Measurements from ENCODE around the gene MYH4. TPM values are rescaled to one million over a fixed set of nuclear protein-coding genes. Genes with fewer than 3 reads are reported as not detected.

MYH4 gene
- total and polyA plus RNA-seq, 4 donors, result 0.19 TPM; not detected in 3

- Histone ChIP-seq H3K4me3 (ENCODE audit: low read depth in 1 of 3, low read length in 3 of 3) (no peak overlapping the region), H3K9me3 (ENCODE audit: control insufficient read depth in 4 of 4, low read length in 3 of 4) (no peaks in the 10 kb centered on the region), H3K27me3 (ENCODE audit: control insufficient read depth in 4 of 4, insufficient read depth in 4 of 4, low read length in 3 of 4) (no peaks in the 10 kb centered on the region), H3K4me1 (ENCODE audit: control insufficient read depth in 4 of 4, insufficient read depth in 4 of 4, low read length in 3 of 4) (no peaks in the 10 kb centered on the region), H3K9ac (ENCODE audit: low read depth in 1 of 2, low read length in 2 of 2) (no peak overlapping the region), H3K27ac (ENCODE audit: low read depth in 1 of 2, low read length in 2 of 2) (no peak overlapping the region), H3K36me3 (ENCODE audit: control insufficient read depth in 4 of 4, insufficient read depth in 3 of 4, low read depth in 1 of 4, low read length in 3 of 4) (no peaks in the 10 kb centered on the region)
- WGBS, result 76% methylated on average over 4 of the region's 4 CpGs
- DNase-seq (ENCODE audit: low spot score), result no peak
- TF ChIP-seq YY1 (IDR thresholded peaks at IDR 0.05) (no peak), JUND (IDR thresholded peaks at IDR 0.05) (no peak), ZBTB33 (IDR thresholded peaks at IDR 0.05) (no peak), ATF3 (IDR thresholded peaks at IDR 0.05) (no peak)
Measured at GRCh38 chr17:10415161-10415560, 54.2 kb downstream of the MYH4 start.

- no peaks in the 10 kb centered on the region for H3K4me1 ChIP-seq (ENCODE audit: control insufficient read depth in 4 of 4, insufficient read depth in 4 of 4, low read length in 3 of 4)
- H3K36me3 ChIP-seq (ENCODE audit: control insufficient read depth in 4 of 4, insufficient read depth in 3 of 4, low read depth in 1 of 4, low read length in 3 of 4), result no peaks in the 10 kb centered on the region
- H3K27ac ChIP-seq (ENCODE audit: low read depth in 1 of 2, low read length in 2 of 2), result no peak overlapping the region
- H3K27me3 ChIP-seq (ENCODE audit: control insufficient read depth in 4 of 4, insufficient read depth in 4 of 4, low read length in 3 of 4), result no peaks in the 10 kb centered on the region
- no peak for DNase-seq (ENCODE audit: low spot score)
- no peak overlapping the region for H3K4me3 ChIP-seq (ENCODE audit: low read depth in 1 of 3, low read length in 3 of 3)
- no peak for TF ChIP-seq CTCF (IDR thresholded peaks at IDR 0.05; ENCODE audit: low read depth, low read length, missing input control)
- no peak overlapping the region for H3K9ac ChIP-seq (ENCODE audit: low read depth in 1 of 2, low read length in 2 of 2)
- no peaks in the 10 kb centered on the region for H3K9me3 ChIP-seq (ENCODE audit: control insufficient read depth in 4 of 4, low read length in 3 of 4)
Measured at GRCh38 chr17:10403589-10403988, 65.8 kb downstream of the MYH4 start.

- Histone ChIP-seq H3K4me1 (ENCODE audit: control insufficient read depth in 4 of 4, insufficient read depth in 4 of 4, low read length in 3 of 4) (no peaks in the 10 kb centered on the region), H3K9me3 (ENCODE audit: control insufficient read depth in 4 of 4, low read length in 3 of 4) (no peaks in the 10 kb centered on the region), H3K27ac (ENCODE audit: low read depth in 1 of 2, low read length in 2 of 2) (no peak overlapping the region), H3K4me3 (ENCODE audit: low read depth in 1 of 3, low read length in 3 of 3) (no peak overlapping the region), H3K27me3 (ENCODE audit: control insufficient read depth in 4 of 4, insufficient read depth in 4 of 4, low read length in 3 of 4) (no peaks in the 10 kb centered on the region), H3K36me3 (ENCODE audit: control insufficient read depth in 4 of 4, insufficient read depth in 3 of 4, low read depth in 1 of 4, low read length in 3 of 4) (no peaks in the 10 kb centered on the region), H3K9ac (ENCODE audit: low read depth in 1 of 2, low read length in 2 of 2) (no peak overlapping the region)
- 78% methylated on average over 9 of the region's 9 CpGs for WGBS
- TF ChIP-seq RXRA (IDR thresholded peaks at IDR 0.05) (no peak), HNF4A (conservative IDR thresholded peaks at IDR 0.05) (no peak), HNF4G (IDR thresholded peaks at IDR 0.05) (no peak), MAX (IDR thresholded peaks at IDR 0.05) (no peak), FOXA2 (IDR thresholded peaks at IDR 0.05) (no peak), CTCF (IDR thresholded peaks at IDR 0.05; ENCODE audit: low read depth, low read length, missing input control) (no peak), TAF1 (conservative IDR thresholded peaks at IDR 0.05) (no peak), ZBTB33 (IDR thresholded peaks at IDR 0.05) (no peak), EGR1 (IDR thresholded peaks at IDR 0.05; ENCODE audit: low read depth in 2 of 2) (no peak), SP1 (IDR thresholded peaks at IDR 0.05) (no peak), RAD21 (IDR thresholded peaks at IDR 0.05) (no peak), JUND (IDR thresholded peaks at IDR 0.05) (no peak), REST (IDR thresholded peaks at IDR 0.05) (no peak)
- no peak for DNase-seq (ENCODE audit: low spot score)
Measured at GRCh38 chr17:10398352-10398751, 71.0 kb downstream of the MYH4 start.

All from liver (tissue), 9 donors.